HG02938 (cell line): Measurements from ENCODE around the gene STX18.
"Not testable (repeated sequence)": the region's sequence is repeated elsewhere in the genome, so short reads cannot be mapped to it uniquely, and the experiment has no call there.

Source experiments
- ATAC-seq: cut with Tn5 transposase; IDR thresholded peaks from one replicate; pipeline ENCODE4 v1.9.1; 2021; ENCODE audit warnings: mild to moderate bottlenecking, moderate library complexity; ENCODE audit not compliant: unreplicated experiment

STX18 gene

GRCh38 chr4:4512282-4512681, 29.6 kb downstream of the STX18 start:
- no peak for ATAC-seq

- not testable (repeated sequence) for ATAC-seq
Measured at GRCh38 chr4:4510641-4511040, 31.2 kb downstream of the STX18 start.

- ATAC-seq = no peak
Measured at GRCh38 chr4:4509521-4509920, 32.3 kb downstream of the STX18 start.

- ATAC-seq = no peak
Measured at GRCh38 chr4:4507923-4508322, 33.9 kb downstream of the STX18 start.

GRCh38 chr4:4507403-4507802, 34.4 kb downstream of the STX18 start:
- ATAC-seq = no peak

GRCh38 chr4:4506961-4507360, 34.9 kb downstream of the STX18 start:
- no peak for ATAC-seq

GRCh38 chr4:4505211-4505610, 36.6 kb downstream of the STX18 start:
- ATAC-seq = not testable (repeated sequence)

GRCh38 chr4:4504783-4505182, 37.1 kb downstream of the STX18 start:
- ATAC-seq = no peak

GRCh38 chr4:4502694-4503311, 39.0 kb downstream of the STX18 start:
- no peak for ATAC-seq

GRCh38 chr4:4501679-4502078, 40.2 kb downstream of the STX18 start:
- no peak for ATAC-seq

- no peak for ATAC-seq
Measured at GRCh38 chr4:4499438-4500123, 42.3 kb downstream of the STX18 start.

GRCh38 chr4:4496592-4497372, 45.1 kb downstream of the STX18 start:
- no peak for ATAC-seq

GRCh38 chr4:4494882-4495281, 47.0 kb downstream of the STX18 start:
- ATAC-seq = no peak

GRCh38 chr4:4492161-4492847, 49.5 kb downstream of the STX18 start:
- peak; percentile 74 for ATAC-seq

GRCh38 chr4:4491396-4491893, 50.4 kb downstream of the STX18 start:
- no peak for ATAC-seq

- no peak for ATAC-seq
Measured at GRCh38 chr4:4490816-4491215, 51.0 kb downstream of the STX18 start.

- ATAC-seq = no peak
Measured at GRCh38 chr4:4490041-4490440, 51.8 kb downstream of the STX18 start.

- peak; percentile 71 for ATAC-seq
Measured at GRCh38 chr4:4488405-4489404, 53.1 kb downstream of the STX18 start.

- no peak for ATAC-seq
Measured at GRCh38 chr4:4486969-4487368, 54.9 kb downstream of the STX18 start.

GRCh38 chr4:4485806-4486205, 56.0 kb downstream of the STX18 start:
- ATAC-seq = no peak
